ENCODE measurements around the gene THSD8.
"Not testable (repeated sequence)": the region's sequence is repeated elsewhere in the genome, so short reads cannot be mapped to it uniquely, and the experiment has no call there.

The THSD8 gene

GRCh38 chr19:12793290-12794195 lies 8.3 kb upstream of the THSD8 start:
- peak; percentile 54 for DNase-seq

GRCh38 chr19:12794196-12794941 lies 7.5 kb upstream of the THSD8 start:
- DNase-seq: no peak

GRCh38 chr19:12794971-12795381 lies 6.9 kb upstream of the THSD8 start:
- DNase-seq: no peak

GRCh38 chr19:12796146-12797071 lies 5.5 kb upstream of the THSD8 start:
- peak; percentile 83 for DNase-seq

- no peak for DNase-seq
These were observed 4.7 kb upstream of the THSD8 start for GRCh38 chr19:12797141-12797587.

GRCh38 chr19:12797607-12798006 lies 4.3 kb upstream of the THSD8 start:
- DNase-seq: not testable (repeated sequence)

- DNase-seq: no peak
These were observed 2.0 kb upstream of the THSD8 start for GRCh38 chr19:12799742-12800465.

GRCh38 chr19:12800466-12800770 lies 1.5 kb upstream of the THSD8 start:
- DNase-seq: no peak

GRCh38 chr19:12800923-12801465 lies 875 bp upstream of the THSD8 start:
- no peak for DNase-seq

- no peak for DNase-seq
These were observed 618 bp downstream of the THSD8 start for GRCh38 chr19:12802267-12803106.

GRCh38 chr19:12804051-12804450 lies 2.2 kb downstream of the THSD8 start:
- DNase-seq: no peak

- peak; percentile 55 for DNase-seq
These were observed 4.6 kb downstream of the THSD8 start, which contains the start of gene RNASEH2A for GRCh38 chr19:12806242-12807081. Gene RNASEH2A (plus strand): TSS chr19:12806584. CDS start chr19:12806674, 90 bp downstream.

- DNase-seq: no peak
These were observed 13.2 kb downstream of the THSD8 start for GRCh38 chr19:12815088-12815487.

GRCh38 chr19:12817188-12817587 lies 15.3 kb downstream of the THSD8 start:
- DNase-seq: not testable (repeated sequence)

GRCh38 chr19:12817810-12818209 lies 15.9 kb downstream of the THSD8 start:
- DNase-seq: not testable (repeated sequence)

- DNase-seq: no peak
These were observed 19.9 kb downstream of the THSD8 start for GRCh38 chr19:12821761-12822160.

- no peak for DNase-seq
These were observed 23.6 kb downstream of the THSD8 start for GRCh38 chr19:12825254-12826131.

GRCh38 chr19:12828494-12828893 lies 26.6 kb downstream of the THSD8 start:
- DNase-seq: peak; percentile 33

- no peak for DNase-seq
These were observed 31.5 kb downstream of the THSD8 start for GRCh38 chr19:12833418-12833737.
